OCI-LY1 (cell line): Measurements from ENCODE around the gene TUB.

Experiments used
- EZH2 ChIP-seq: fragments of 200-600 bp; sonication (generic), shearing (Covaris generic); IDR thresholded peaks from 2 replicates; pipeline ENCODE4 v1.8.0; 2017; ENCODE audit warnings: borderline replicate concordance, mixed run types, mild to moderate bottlenecking, antibody characterized with exemption, low read length, moderate library complexity, mixed read lengths
- TF ChIP-seq, protein P1 (sequence below): fragments of 200-600 bp; sonication (generic), shearing (Covaris generic); IDR thresholded peaks from 2 replicates; pipeline ENCODE4 v1.5.1; 2017; ENCODE audit warnings: mild to moderate bottlenecking, antibody characterized with exemption, low read length, moderate library complexity, mixed read lengths

DNA sequence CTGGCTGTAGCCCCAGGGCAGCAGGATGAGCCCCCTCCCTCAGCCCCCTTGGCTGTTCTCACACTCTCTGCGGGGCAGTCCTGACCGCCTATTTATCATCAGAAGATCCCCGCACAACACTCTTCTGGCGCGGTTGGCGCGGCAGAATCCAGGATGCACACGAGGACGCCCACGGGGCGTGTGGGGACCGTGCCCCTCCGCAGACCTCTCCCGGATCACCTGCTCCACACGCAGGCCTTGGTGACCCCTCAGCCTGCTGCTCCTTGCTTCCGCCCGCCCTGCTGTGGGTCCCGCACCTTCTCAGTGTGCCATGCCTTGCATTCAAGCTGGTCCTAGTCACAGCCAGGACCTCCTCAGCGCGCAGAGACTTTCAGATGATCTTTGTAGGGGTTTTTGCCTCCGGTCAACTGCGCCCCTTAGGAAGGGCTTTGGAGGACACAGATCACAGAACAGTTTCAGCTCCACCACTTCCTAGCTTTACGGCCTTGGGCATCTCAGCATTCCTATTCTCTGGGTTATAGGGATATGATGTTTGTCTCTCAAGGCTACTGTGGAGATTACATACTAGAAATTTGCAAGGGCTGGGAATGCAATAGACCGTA, 841 bp upstream of the TUB start:
- TF ChIP-seq, protein P1, sequence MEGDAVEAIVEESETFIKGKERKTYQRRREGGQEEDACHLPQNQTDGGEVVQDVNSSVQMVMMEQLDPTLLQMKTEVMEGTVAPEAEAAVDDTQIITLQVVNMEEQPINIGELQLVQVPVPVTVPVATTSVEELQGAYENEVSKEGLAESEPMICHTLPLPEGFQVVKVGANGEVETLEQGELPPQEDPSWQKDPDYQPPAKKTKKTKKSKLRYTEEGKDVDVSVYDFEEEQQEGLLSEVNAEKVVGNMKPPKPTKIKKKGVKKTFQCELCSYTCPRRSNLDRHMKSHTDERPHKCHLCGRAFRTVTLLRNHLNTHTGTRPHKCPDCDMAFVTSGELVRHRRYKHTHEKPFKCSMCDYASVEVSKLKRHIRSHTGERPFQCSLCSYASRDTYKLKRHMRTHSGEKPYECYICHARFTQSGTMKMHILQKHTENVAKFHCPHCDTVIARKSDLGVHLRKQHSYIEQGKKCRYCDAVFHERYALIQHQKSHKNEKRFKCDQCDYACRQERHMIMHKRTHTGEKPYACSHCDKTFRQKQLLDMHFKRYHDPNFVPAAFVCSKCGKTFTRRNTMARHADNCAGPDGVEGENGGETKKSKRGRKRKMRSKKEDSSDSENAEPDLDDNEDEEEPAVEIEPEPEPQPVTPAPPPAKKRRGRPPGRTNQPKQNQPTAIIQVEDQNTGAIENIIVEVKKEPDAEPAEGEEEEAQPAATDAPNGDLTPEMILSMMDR = no peak
- no peak for TF ChIP-seq EZH2
